Stimulated activated CD8-positive, alpha-beta memory T cell treated with anti-CD3 and anti-CD28 coated beads, Interleukin-4, amount 100 ng/mL, for 48 hours (primary cell): ENCODE measurements around the gene PRPF39.
"Not testable (repeated sequence)": the region's sequence is repeated elsewhere in the genome, so short reads cannot be mapped to it uniquely, and the experiment has no call there.

Experiments used
- DNase-seq: peaks from one replicate; pipeline ENCODE4 v3.0.0-alpha.2; 2020

Gene PRPF39

DNA sequence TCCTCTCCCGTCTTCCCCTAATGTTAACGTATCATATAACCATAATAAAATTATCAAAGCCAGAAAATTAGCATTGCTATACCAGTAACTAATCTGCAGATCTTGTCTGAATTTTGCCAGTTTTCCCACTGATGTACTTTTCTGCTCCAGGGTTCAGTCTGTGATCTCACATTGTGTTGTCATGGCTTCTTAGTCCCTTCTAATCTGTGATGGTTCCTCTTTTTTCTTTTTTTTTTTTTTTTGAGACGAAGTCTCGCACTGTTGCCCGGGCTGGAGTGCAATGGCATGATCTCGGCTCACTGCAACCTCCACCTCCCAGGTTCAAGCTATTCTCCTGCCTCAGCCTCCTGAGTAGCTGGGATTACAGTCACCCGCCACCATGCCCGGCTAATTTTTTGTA, 58.2 kb downstream of the PRPF39 start:
- not testable (repeated sequence) for DNase-seq

DNA sequence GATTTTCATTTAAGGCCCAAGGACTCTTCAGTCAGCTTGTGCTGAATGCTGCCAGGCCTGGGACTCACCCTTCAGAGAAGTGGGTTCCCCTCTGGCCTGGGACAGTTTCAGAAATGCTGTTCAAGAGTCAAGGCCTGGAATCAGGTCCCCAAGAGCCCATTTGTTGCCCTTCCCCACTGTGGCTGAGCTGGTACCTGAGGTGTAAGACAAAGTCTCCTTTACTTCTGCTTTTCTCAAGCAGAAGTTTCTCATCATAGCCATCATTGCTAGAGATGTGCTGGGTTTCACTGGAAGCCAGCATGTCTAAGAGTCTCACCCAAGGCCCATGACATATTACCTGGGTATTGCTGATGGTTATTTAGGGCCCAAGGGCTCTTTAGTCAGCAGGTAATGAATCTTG, 60.7 kb downstream of the PRPF39 start:
- DNase-seq = no peak

- DNase-seq = no peak
Measured at GRCh38 chr14:45145214-45145613, 61.3 kb downstream of the PRPF39 start.

DNA sequence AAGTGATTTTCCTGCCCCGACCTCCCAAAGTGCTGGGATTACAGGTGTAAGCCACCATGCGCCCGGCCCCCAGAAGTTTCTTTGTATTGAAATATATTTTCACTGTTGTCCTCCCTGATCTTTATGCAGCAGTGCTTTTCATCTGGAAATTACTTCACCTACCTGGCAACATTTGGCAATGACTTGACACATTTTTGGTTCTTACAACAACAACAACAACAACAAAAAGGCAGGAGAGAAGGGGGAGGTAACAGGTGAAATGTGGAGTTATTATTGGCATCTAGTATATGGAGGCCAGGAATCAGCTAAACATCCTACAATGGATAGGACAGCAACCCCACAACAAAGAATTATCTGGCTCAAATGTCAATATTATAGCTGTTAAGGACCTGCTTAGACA, 65.7 kb downstream of the PRPF39 start:
- DNase-seq = no peak

DNA sequence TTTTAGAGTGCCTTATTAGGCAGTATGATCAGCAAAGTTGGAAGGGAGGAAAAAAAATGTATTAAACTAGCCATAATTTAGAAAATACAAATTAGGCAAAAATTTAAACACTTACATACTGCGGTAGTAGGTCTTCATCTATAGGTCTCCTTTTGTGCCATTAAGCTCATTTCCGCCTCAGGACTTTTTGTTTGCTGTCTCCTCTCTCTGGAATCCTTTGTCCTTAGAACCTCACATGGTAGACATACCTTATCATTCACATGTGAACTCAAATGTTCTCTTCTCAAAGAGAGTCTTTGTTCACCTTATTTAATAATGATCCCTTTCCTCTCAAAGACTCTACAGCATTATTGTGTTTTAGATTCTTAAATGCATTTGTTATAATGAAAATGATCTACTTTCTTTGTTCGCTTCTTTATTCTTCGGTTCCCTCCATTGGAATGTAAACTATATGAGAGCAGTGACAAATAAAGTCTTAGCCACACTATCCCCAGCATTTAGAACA, 66.5 kb downstream of the PRPF39 start:
- no peak for DNase-seq

DNA sequence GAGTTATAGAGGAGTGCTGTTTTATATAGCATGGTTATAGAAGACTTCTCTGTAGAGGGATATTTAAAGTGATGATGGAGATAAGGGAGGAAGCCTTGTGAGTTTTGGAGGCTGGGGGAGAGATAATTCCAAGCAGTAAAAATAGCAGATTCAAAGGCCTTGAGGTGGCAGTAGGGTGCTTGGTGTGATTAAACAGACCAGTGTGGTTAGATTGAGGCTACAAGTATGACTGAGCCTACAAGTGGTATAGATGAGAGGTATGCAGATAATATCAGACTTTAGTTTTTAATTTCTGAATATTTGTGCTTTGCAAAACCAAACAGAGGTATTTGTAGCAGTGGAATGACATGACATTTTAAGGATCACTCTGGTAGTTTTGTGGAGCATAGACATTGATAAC, 72.2 kb downstream of the PRPF39 start:
- DNase-seq = no peak
